Common myeloid progenitor, CD34-positive (primary cell): Measurements from ENCODE around the gene PLCB4.

Experiments used
- CTCF ChIA-PET: fragments of 350-600 bp; sonication (Branson Sonifier 250); formaldehyde crosslinking; loops from one replicate; lab custom pipeline; 2021; ENCODE audit warnings: antibody characterized with exemption; lab: Charles Lee
- POLR2A ChIA-PET: fragments of 350-600 bp; sonication (Branson Sonifier 250); formaldehyde crosslinking; loops from one replicate; lab custom pipeline; 2021; ENCODE audit warnings: antibody characterized with exemption; lab: Charles Lee
- DNase-seq, 3 donors: peaks; one replicate each; pipeline versions ENCODE4 v3.0.0 to v3.0.0-alpha.2; 2013
- H3K27ac ChIP-seq, 2 experiments: 1 replicate in 1 of 2; 2 replicates in 1 of 2; pipeline ENCODE4 v1.7.0; 2013; ENCODE audit warnings: inconsistent platforms in 2 of 2, low read length in 2 of 2, mild to moderate bottlenecking in 2 of 2, low read depth in 1 of 2, moderate library complexity in 1 of 2; ENCODE audit not compliant: severe bottlenecking in 2 of 2, insufficient read depth in 1 of 2, poor library complexity in 1 of 2
- H3K27me3 ChIP-seq, 5 experiments: replicated peaks in 2 of 5; 1 replicate in 3 of 5; 2 replicates in 2 of 5; pipeline versions ENCODE4 v1.6.1 to v1.7.0; 2013; ENCODE audit warnings: low read length in 4 of 5, mild to moderate bottlenecking in 2 of 5, moderate library complexity in 2 of 5, inconsistent platforms in 1 of 5; ENCODE audit not compliant: insufficient read depth in 5 of 5, control insufficient read depth in 4 of 5
- H3K36me3 ChIP-seq, 4 experiments: 1 replicate in 2 of 4; 2 replicates in 2 of 4; pipeline versions ENCODE4 v1.6.1 to v1.7.0; 2013; ENCODE audit warnings: low read length in 3 of 4, control low read depth in 1 of 4, mild to moderate bottlenecking in 1 of 4; ENCODE audit not compliant: control insufficient read depth in 4 of 4, insufficient read depth in 4 of 4
- H3K4me1 ChIP-seq, 4 experiments: 1 replicate in 3 of 4; 2 replicates in 1 of 4; pipeline versions ENCODE4 v1.6.1 to v1.7.1; 2013; ENCODE audit warnings: low read length in 3 of 4, mild to moderate bottlenecking in 3 of 4, control low read depth in 1 of 4, inconsistent platforms in 1 of 4, moderate library complexity in 1 of 4; ENCODE audit not compliant: control insufficient read depth in 4 of 4, insufficient read depth in 4 of 4; ENCODE audit errors: control extremely low read depth in 1 of 4
- H3K4me3 ChIP-seq, 7 experiments: 1 replicate in 4 of 7; 2 replicates in 3 of 7; pipeline versions ENCODE4 v1.5.1 to v1.7.0; 2013; ENCODE audit warnings: mild to moderate bottlenecking in 7 of 7, low read length in 6 of 7, moderate library complexity in 6 of 7, inconsistent platforms in 2 of 7, low read depth in 2 of 7, control low read depth in 1 of 7; ENCODE audit not compliant: insufficient read depth in 4 of 7, control insufficient read depth in 1 of 7; ENCODE audit errors: extremely low read depth in 1 of 7
- H3K9me3 ChIP-seq, 5 experiments: 1 replicate in 4 of 5; 2 replicates in 1 of 5; pipeline versions ENCODE4 v1.6.1 to v1.7.1; 2013; ENCODE audit warnings: low read length in 4 of 5, mild to moderate bottlenecking in 2 of 5, inconsistent platforms in 1 of 5, low read depth in 1 of 5, moderate library complexity in 1 of 5; ENCODE audit not compliant: control insufficient read depth in 4 of 5, insufficient read depth in 2 of 5; ENCODE audit errors: control extremely low read depth in 1 of 5
- WGBS: methylation state at CpG from one replicate; pipeline ENCODE4 v1.1.5; 2013; ENCODE audit not compliant: insufficient coverage; 5-methylcytosine and 5-hydroxymethylcytosine counted together

Gene PLCB4

DNA sequence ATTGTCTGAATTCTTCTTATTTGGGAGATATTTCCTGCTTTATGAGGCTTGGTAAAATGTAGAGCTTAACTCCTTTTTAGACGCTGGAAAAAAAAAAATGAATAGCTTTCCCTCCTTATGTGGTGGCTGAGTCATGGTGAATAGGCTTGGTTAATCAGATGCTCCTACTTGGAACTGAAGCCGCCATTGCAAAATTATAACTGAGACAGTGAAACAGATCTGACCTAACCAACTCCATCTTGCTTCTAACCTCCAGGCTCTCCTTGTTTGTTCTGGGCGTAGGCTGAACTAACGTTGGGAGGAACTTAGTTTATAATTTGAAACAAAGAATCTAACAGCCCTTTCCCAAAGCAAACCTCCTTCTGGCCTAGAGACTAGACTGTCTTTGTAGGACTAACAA lies 43.2 kb upstream of the PLCB4 start:
- Histone ChIP-seq H3K27ac (no peak overlapping the region), H3K36me3 (no peaks in the 10 kb centered on the region), H3K4me1 (no peaks in the 10 kb centered on the region), H3K9me3 (no peaks in the 10 kb centered on the region), H3K4me3 (no peak overlapping the region), H3K27me3 (no peaks in the 10 kb centered on the region)
- CTCF ChIA-PET = interaction anchor here (1.0 kb wide), 1 partner anchor 9 kb away, joined by 3 read pairs; no protein-coding TSS in a partner anchor
- peak in 1 of 3 donors; percentile 5 for DNase-seq
- POLR2A ChIA-PET = no interaction called here
- 73% methylated on average over 3 of the region's 4 CpGs for WGBS

DNA sequence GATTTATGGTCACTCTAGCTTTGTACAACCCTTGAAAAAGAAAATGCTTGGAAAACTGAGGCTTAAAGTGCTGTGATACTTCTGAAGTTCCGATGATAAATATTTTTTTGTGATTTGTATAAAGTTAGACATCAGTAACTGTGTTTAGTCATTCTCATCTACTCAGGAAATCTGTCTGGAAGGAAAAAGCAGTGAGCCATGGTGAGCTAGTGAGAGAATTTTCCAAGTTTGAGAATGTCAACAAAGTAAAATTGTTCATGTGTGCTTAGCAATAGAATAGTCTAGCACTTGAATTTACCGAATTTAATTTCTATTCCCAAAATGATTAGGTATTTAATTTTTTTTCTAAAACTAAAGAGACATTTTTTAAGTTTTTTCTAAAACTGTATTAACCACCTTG lies 41.3 kb upstream of the PLCB4 start:
- Histone ChIP-seq H3K9me3 (no peaks in the 10 kb centered on the region), H3K4me3 (no peak overlapping the region), H3K27me3 (no peaks in the 10 kb centered on the region), H3K27ac (no peak overlapping the region), H3K36me3 (no peaks in the 10 kb centered on the region), H3K4me1 (no peaks in the 10 kb centered on the region)
- no CpG with 5 or more reads among the region's 2 CpGs for WGBS
- DNase-seq = no peak
- POLR2A ChIA-PET = no interaction called here
- CTCF ChIA-PET = no interaction called here

DNA sequence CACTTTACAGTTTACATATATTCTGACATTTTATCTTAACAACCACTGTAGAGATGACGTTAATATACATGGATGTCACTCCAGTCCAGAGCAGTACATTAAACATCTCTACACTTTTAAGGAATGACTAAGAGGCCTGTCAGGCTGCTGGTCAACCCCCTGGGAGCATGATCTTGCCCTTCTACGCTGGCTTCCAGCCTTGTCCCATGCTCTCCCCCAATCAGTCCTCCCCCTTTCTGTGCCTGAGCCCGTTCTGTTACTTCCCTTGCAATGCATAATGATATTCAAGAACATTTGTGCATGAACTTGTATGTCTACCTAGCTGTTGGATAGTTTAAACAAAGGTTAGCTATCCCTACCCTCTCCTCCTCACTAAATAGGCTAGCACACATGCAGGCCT lies 40.5 kb upstream of the PLCB4 start:
- no peaks in the 10 kb centered on the region for H3K4me1 ChIP-seq
- 100% methylated on average over 2 of the region's 3 CpGs for WGBS
- H3K27me3 ChIP-seq = no peaks in the 10 kb centered on the region
- H3K4me3 ChIP-seq = no peak overlapping the region
- no peaks in the 10 kb centered on the region for H3K36me3 ChIP-seq
- DNase-seq = no peak
- ChIA-PET POLR2A (no interaction called here), CTCF (no interaction called here)
- H3K27ac ChIP-seq = no peak overlapping the region
- H3K9me3 ChIP-seq = no peaks in the 10 kb centered on the region

DNA sequence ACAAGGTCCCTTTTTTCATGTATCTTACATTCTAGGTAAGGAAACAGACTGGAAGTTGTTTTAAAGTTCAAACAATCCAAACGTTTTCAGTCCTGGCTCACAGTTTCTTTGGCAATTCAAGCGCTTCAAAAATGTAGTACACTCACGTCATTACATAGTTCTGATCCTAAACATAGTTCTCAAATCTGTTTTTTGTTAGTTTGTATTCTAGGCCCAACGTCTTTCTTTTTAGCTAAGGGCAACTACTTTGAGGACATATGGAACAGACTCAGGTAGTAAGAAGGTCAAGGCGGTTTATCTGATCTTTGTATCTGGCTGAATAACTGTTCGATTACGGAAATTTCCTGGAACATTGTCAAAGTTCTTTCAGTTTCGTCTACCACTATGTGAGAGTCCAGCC lies 36.9 kb upstream of the PLCB4 start:
- Histone ChIP-seq H3K27me3 (no peaks in the 10 kb centered on the region), H3K36me3 (no peaks in the 10 kb centered on the region), H3K4me1 (no peaks in the 10 kb centered on the region), H3K27ac (no peak overlapping the region), H3K4me3 (no peak overlapping the region), H3K9me3 (no peaks in the 10 kb centered on the region)
- POLR2A ChIA-PET = no interaction called here
- WGBS = 100% methylated on average over 5 of the region's 8 CpGs
- CTCF ChIA-PET = no interaction called here
- DNase-seq = no peak

DNA sequence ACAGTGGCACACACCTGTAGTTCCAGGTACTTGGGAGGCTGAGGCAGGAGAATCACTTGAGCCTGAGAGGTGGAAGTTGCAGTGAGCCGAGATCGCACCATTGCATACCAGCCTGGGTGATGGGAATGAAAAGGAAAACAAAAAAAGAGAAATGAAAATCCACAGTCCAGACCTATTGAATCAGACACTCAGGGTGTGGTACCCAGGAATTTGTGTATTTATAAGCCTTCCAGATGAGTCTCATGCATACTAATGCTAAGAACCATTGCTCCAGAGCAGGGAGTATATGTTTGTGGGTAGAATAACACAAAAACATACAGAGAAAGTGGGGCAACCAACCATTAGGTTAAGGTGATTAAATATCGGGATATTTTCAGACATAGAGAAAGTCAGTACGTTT lies 36.1 kb upstream of the PLCB4 start:
- Histone ChIP-seq H3K27ac (no peak overlapping the region), H3K27me3 (no peaks in the 10 kb centered on the region), H3K4me3 (no peak overlapping the region), H3K4me1 (no peaks in the 10 kb centered on the region), H3K9me3 (no peaks in the 10 kb centered on the region), H3K36me3 (no peaks in the 10 kb centered on the region)
- WGBS = 95% methylated on average over 3 of the region's 4 CpGs
- POLR2A ChIA-PET = no interaction called here
- CTCF ChIA-PET = interaction anchor here (1.3 kb wide), 1 partner anchor 37 kb away, joined by 3 read pairs; no protein-coding TSS in a partner anchor
- no peak for DNase-seq

DNA sequence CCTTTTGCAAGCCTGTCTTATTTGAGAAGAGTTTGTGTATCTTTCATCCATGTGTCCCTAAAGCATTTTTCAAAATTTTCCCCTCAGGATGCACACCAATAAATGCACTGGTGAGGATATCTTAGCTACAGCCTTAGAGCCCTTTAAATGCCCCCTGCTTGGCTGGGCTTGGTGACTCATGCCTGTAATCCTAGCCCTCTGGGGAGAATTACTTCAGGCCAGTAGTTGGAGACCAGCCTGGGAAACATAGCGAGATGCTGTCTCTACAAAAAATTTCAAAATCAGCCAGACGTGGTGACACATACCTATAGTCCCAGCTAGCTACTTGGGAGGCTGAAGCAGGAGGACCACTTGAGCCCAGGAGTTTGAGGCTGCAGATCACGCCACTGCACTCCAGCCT lies 33.8 kb upstream of the PLCB4 start:
- no peak overlapping the region for H3K27ac ChIP-seq
- H3K4me1 ChIP-seq = no peaks in the 10 kb centered on the region
- no peaks in the 10 kb centered on the region for H3K27me3 ChIP-seq
- 60% methylated on average over 2 of the region's 3 CpGs for WGBS
- DNase-seq = no peak
- ChIA-PET CTCF (no interaction called here), POLR2A (no interaction called here)
- H3K9me3 ChIP-seq = no peaks in the 10 kb centered on the region
- H3K4me3 ChIP-seq = no peak overlapping the region
- no peaks in the 10 kb centered on the region for H3K36me3 ChIP-seq

DNA sequence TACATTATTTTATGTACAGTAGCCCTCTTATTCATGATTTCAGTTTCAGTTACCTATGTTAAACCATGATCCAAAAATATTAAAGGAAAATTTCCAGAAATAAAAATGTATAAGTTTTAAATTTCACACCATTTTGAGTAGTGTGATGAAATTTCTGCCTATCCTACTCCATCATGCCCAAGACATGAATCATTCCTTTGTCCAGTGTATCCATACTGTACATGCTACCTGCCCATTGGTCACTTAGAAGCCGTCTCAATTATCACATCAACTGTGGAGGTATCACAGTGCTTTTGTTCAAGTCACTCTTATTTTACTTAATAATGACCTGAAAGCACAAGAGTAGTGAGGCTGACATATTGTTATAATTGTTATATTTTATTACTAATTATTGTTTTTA lies 32.3 kb upstream of the PLCB4 start:
- CTCF ChIA-PET = no interaction called here
- 100% methylated on average over 1 of the region's 1 CpG for WGBS
- DNase-seq = no peak
- Histone ChIP-seq H3K4me1 (no peaks in the 10 kb centered on the region), H3K27ac (no peak overlapping the region), H3K4me3 (no peak overlapping the region), H3K9me3 (no peaks in the 10 kb centered on the region), H3K27me3 (no peaks in the 10 kb centered on the region), H3K36me3 (no peaks in the 10 kb centered on the region)
- POLR2A ChIA-PET = no interaction called here
